SK-N-DZ (cell line): Measurements from ENCODE around the gene AJM1.
"Not testable (repeated sequence)": the region's sequence is repeated elsewhere in the genome, so short reads cannot be mapped to it uniquely, and the experiment has no call there.

ENCODE experiments used
- DNase-seq: peaks from one replicate; pipeline ENCODE4 v3.0.0-alpha.2; 2015; ENCODE audit warnings: low spot score

Gene AJM1

GRCh38 chr9:136854113-136854841 is 12.0 kb downstream of the AJM1 start:
- DNase-seq, result no peak

DNA sequence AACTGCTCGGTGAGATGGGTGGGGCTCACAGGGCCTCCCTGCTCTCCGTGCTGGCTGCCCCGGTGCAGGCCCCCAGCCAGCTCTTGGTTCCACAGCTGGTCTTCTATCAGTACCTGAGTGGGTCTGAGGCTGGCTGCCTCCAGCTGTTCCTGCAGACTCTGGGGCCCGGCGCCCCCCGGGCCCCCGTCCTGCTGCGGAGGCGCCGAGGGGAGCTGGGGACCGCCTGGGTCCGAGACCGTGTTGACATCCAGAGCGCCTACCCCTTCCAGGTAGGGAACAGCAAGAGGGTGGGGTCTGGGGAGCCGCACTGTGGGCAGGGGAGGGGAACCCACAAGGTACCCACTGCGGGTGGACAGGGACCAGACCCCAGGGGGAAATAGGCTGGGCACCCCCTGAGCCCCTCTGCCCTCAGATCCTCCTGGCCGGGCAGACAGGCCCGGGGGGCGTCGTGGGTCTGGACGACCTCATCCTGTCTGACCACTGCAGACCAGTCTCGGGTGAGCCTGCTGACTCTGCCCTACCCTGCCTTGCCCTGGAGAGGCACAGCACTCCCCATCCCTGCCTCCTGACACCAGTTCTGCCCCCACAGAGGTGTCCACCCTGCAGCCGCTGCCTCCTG is 12.7 kb downstream of the AJM1 start:
- no peak for DNase-seq

DNA sequence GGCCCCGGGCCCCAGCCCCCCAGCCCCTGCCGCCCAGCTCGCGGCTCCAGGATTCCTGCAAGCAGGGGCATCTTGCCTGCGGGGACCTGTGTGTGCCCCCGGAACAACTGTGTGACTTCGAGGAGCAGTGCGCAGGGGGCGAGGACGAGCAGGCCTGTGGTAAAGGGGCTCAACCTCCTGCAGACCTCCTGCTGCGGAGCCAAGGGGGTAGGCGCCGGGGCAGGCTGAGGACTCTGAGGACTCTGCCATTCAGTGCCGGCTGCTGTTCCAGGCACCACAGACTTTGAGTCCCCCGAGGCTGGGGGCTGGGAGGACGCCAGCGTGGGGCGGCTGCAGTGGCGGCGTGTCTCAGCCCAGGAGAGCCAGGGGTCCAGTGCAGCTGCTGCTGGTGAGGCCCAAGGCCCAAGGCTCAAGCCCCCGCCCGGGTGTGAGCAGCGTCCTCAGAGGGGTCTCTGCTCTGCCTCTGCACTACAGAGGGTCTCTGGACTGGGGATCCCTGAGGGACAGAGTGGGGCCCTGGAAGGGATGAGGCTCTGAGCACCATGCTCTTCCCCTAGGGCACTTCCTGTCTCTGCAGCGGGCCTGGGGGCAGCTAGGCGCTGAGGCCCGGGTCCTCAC is 13.3 kb downstream of the AJM1 start:
- no peak for DNase-seq

- DNase-seq, result no peak
Observed at GRCh38 chr9:136856079-136856476, 13.8 kb downstream of the AJM1 start.

- DNase-seq, result no peak
Observed at GRCh38 chr9:136856541-136857141, 14.4 kb downstream of the AJM1 start.

GRCh38 chr9:136857166-136857565 is 14.9 kb downstream of the AJM1 start:
- DNase-seq, result no peak

DNA sequence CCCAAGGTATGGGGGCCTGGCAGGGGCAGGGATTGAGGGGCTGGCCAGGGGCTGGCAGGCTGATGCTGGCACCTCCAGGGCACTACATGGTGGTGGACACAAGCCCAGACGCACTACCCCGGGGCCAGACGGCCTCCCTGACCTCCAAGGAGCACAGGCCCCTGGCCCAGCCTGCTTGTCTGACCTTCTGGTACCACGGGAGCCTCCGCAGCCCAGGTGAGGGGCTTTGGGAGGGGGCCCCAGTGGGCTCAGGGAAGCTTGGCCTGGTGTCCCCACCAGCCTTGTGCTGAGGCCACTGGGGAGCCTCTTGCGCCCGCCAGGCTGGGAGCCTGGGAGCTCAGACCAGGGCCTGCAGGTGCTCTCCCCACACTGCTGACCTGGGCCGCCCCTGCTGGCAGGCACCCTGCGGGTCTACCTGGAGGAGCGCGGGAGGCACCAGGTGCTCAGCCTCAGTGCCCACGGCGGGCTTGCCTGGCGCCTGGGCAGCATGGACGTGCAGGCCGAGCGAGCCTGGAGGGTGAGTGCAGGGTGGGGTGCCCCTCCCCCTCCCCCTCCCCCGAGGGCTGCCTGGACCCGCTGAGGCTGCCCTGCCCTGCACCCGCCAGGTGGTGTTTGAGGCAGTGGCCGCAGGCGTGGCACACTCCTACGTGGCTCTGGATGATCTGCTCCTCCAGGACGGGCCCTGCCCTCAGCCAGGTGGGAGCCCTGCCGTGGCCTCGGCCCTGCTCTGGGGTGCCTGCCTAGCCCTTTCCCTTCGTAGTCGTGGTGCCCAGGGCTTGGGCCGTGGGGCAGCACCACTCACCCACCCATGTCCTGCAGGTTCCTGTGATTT is 15.5 kb downstream of the AJM1 start:
- no peak for DNase-seq

- no peak for DNase-seq
Observed at GRCh38 chr9:136858452-136858843, 16.2 kb downstream of the AJM1 start.

DNA sequence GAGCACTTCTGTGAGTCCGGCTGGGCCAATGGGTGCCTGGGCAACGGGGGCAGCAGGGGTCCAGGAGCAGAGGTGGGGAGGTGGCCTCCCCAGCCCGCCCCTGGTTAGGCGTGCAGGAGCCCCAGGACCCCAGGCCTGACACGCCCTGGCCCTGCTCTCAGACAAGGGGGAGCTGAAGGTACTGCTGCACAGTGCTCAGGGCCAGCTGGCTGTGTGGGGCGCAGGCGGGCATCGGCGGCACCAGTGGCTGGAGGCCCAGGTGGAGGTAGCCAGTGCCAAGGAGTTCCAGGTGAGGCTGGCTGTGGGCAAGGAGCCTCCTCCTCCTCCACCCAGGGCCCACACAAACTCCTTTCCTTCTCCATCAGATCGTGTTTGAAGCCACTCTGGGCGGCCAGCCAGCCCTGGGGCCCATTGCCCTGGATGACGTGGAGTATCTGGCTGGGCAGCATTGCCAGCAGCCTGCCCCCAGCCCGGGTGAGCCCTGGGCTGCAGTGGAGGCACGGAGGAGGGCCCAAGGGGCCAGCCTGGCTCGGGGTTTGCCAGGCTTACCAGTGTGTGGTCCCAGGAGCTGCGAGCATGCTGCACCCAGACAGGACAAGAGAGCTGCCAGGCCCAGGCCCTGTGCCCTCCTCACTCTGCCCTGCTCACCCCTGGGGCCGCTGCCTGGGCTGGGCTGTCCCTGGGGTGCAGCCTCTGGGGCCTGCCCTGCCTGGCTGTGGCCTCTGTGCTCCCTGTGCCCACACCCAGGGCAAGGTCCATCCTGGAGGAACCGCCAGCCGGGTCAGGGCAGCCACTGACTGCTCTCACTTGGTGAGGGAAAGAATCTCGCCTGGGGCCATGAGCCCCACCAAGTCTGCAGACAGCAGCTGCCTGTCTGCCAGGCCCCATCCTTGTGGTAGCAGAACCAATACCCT is 16.8 kb downstream of the AJM1 start:
- no peak for DNase-seq

- DNase-seq, result no peak
Observed at GRCh38 chr9:136860529-136860928, 18.3 kb downstream of the AJM1 start.

- DNase-seq, result no peak
Observed at GRCh38 chr9:136860933-136861873, 18.9 kb downstream of the AJM1 start.

- no peak for DNase-seq
Observed at GRCh38 chr9:136861874-136862457, 19.7 kb downstream of the AJM1 start.

DNA sequence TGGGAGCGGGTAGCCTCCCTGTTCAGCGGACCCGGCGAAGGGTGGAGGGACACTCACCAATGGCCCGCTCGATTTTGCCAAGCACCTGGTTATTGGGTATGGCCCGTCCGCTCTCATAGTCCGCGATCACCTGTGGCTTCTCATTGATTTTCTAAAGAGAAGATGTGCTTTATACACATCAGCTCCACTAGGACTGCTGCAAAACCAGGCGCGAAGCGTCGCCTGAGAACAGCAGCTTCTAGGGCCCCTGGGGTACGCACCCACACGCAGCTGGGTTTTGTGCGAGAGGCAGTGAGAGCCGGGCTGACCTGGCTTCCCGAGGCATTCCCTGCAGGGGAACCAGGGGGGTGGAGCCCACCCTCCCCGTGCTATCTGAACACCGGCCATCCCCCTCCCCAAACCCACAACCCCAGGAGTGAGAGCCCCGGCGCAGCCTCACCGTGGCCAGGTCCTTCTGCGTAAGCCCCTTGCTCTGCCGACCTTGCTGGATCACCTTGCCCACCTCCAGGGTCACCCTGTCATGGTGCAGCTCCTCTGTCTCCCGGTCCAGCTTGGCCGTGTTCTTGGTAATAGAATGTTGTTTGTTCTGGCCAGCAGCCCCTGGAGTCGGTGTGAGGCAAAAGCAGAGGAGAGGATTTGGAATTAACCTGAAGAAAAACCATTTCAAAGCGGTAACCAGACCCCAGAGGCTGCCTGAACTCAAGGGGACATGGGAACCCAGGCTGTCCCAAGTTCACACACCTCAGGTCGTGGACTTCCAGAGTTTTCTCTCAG is 20.8 kb downstream of the AJM1 start:
- no peak for DNase-seq

DNA sequence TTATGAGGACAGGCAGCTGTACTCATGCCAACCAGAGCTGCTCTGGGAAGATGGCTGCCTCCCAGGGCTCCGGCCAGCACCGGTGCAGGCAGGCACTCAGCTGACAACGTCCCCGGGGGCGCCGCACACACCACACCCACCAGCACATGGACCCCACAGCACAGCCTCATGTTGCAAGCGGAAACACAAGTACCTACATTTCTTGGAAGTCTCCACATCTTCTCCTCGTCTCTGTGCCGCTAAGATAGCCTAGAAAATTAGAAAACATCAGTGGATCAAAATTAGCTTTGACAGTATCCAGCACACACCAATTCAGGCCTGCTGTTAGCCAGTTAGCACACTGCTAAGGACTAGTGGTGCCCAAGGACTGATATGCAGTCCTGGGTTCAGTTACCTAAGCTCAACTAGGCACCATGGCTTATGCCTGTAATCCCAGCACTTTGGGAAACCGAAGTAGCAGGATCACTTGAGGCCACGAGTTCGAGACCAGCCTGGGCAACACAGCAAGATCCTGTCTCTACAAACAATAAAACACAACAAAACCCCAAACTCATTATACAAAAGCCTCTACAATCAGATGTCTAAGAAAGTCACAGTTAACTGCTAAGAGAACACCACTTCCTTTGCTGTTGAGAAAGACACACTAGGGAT is 21.5 kb downstream of the AJM1 start:
- no peak for DNase-seq

- no peak for DNase-seq
Observed at GRCh38 chr9:136865041-136865767, 22.9 kb downstream of the AJM1 start.

GRCh38 chr9:136865768-136866103 is 23.5 kb downstream of the AJM1 start:
- DNase-seq, result no peak

DNA sequence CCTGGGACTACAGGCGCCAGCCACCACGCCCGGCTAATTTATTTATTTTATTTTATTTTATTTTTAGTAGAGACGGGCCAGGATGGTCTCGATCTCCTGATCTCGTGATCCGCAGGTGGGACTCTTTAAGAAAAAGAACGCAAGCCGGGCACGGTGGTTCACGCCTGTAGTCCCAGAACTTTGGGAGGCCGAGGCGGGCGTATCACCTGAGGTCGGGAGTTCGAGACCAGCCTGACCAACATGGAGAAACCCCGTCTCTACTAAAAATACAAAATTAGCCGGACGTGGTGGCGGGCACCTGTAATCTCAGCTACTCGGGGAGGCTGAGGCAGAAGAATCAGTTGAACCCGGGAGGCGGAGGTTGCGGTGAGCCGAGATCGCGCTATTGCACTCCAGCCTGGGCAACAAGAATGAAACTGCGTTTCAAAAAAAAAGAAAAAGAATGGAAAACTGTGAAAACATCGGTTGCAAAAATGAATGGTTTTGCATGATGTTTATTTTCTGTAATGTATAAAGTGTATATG is 24.7 kb downstream of the AJM1 start:
- not testable (repeated sequence) for DNase-seq
